HTERT RPE-1 (cell line): Measurements from ENCODE around the gene ZNF558.
"Not testable (repeated sequence)": the region's sequence is repeated elsewhere in the genome, so short reads cannot be mapped to it uniquely, and the experiment has no call there.

ENCODE experiments used
- in situ Hi-C: fragments of 300-500 bp; cut with MboI; formaldehyde crosslinking; loops from 4 replicates; pipeline ENCODE4 v1.14.3; 2020; ENCODE audit warnings: low sequenced_read_pairs

Gene ZNF558

GRCh38 chr19:8811315-8812172 is 20.6 kb downstream of the ZNF558 start:
- in situ Hi-C loops = no loop called here

- in situ Hi-C loops = no loop called here
Observed at GRCh38 chr19:8806661-8807060, 25.4 kb downstream of the ZNF558 start.

DNA sequence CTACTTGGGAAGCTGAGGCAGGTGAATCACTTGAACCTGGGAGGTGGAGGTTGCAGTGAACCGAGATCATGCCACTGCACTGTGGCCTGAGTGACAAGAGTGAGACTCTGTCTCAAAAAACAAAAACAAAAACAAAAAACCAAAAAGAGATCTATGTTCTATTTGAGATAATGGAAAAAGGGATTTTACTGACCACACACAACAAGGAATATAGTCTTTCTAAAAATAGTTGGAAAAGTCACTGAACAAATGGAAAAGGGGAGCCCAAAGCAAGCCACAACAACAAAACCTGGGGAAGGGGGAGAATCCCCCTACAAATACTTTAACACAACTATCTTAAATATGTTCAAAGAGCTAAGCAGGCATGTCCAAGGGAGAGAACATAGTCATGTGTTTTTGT is 37.3 kb downstream of the ZNF558 start:
- in situ Hi-C loops = no loop called here

- in situ Hi-C loops = not testable (repeated sequence)
Observed at GRCh38 chr19:8773587-8773986, 58.5 kb downstream of the ZNF558 start.

DNA sequence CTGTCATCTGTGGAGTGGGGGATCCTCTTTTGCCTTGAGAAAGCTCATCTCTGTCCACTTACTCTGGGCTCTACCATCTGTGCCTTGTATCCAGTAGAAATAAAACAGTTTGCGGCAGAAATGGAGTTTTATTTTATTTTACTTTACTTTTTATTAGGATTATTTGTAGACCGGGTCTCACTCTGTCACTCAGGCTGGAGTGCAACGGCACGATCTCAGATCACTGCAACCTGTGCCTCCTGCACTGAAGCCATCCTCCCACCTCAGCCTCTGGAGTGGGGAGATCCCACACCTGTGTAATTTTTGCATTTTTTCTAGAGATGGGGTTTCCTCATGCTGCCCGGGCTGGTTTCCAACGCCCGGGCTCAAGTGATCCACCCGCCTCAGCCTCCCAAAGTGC is 62.8 kb downstream of the ZNF558 start:
- in situ Hi-C loops = not testable (repeated sequence)

- in situ Hi-C loops = not testable (repeated sequence)
Observed at GRCh38 chr19:8767257-8767656, 64.8 kb downstream of the ZNF558 start.
